Stomach (tissue), 4 donors: ENCODE data around the gene RBX1.

Experiments used
- CTCF ChIP-seq, 7 experiments: fragments of 450-650 bp in 4 of 7; fragments of 200-600 bp in 3 of 7; sonication (generic) in 3 of 7; IDR thresholded peaks; one replicate each; pipeline ENCODE4 v1.5.1; 2016 to 2019; ENCODE audit warnings: antibody characterized with exemption in 7 of 7, control low read depth in 2 of 7, mild to moderate bottlenecking in 1 of 7
- EP300 ChIP-seq: sonication (generic); formaldehyde crosslinking; IDR thresholded peaks from one replicate; pipeline ENCODE4 v1.6.1; 2017; ENCODE audit warnings: antibody characterized with exemption
- POLR2A ChIP-seq, 4 donors: fragments of 450-650 bp; IDR thresholded peaks; one replicate each; pipeline ENCODE4 v1.6.1; 2016; ENCODE audit warnings: antibody characterized with exemption in 4 of 4, control low read depth in 2 of 4, mild to moderate bottlenecking in 1 of 4, moderate library complexity in 1 of 4

DNA sequence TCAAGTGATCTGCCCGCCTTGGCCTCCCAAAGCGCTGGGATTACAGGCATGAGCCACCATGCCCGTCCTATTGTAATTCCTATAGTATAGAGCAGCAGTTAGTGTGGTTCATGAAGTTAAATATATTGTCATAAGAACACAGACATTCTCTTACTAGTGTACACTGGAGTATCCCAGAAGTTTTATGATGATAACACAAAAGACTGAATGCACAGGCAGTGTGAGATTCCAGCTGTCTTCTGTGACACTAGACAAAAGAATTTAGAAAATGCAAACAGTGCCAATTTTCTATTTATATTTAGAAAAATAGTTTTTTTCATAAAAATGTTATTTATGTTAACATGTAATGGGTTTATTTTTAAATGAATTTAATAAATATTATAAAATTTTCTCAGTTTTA lies 39.4 kb upstream of the RBX1 start:
- TF ChIP-seq CTCF (IDR thresholded peaks at IDR 0.05) (no peak), POLR2A (IDR thresholded peaks at IDR 0.05) (no peak), EP300 (no peak)
